ENCODE measurements around the gene TEPSIN.

The TEPSIN gene, protein sequence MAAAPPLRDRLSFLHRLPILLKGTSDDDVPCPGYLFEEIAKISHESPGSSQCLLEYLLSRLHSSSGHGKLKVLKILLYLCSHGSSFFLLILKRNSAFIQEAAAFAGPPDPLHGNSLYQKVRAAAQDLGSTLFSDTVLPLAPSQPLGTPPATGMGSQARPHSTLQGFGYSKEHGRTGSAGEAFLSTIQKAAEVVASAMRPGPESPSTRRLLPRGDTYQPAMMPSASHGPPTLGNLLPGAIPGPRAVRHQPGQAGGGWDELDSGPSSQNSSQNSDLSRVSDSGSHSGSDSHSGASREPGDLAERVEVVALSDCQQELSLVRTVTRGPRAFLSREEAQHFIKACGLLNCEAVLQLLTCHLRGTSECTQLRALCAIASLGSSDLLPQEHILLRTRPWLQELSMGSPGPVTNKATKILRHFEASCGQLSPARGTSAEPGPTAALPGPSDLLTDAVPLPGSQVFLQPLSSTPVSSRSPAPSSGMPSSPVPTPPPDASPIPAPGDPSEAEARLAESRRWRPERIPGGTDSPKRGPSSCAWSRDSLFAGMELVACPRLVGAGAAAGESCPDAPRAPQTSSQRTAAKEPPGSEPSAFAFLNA

GRCh38 chr17:81238815-81239713, at the start of gene TEPSIN, which contains the start of gene NDUFAF8:
Gene TEPSIN (minus strand): TSS chr17:81239055. CDS start chr17:81239033, 22 bp downstream.
Gene NDUFAF8 (plus strand): TSS chr17:81239318. CDS start chr17:81239364, 46 bp downstream.
- DNase-seq (ENCODE audit: low read depth): peak; percentile 93

GRCh38 chr17:81287741-81288430, 49.0 kb upstream of the TEPSIN start:
- no peak for DNase-seq (ENCODE audit: low read depth)

GRCh38 chr17:81287152-81287551, 48.3 kb upstream of the TEPSIN start:
- no peak for DNase-seq (ENCODE audit: low read depth)

GRCh38 chr17:81286491-81287145, 47.8 kb upstream of the TEPSIN start:
- DNase-seq (ENCODE audit: low read depth): no peak

GRCh38 chr17:81285894-81286293, 47.0 kb upstream of the TEPSIN start:
- DNase-seq (ENCODE audit: low read depth): no peak

DNA sequence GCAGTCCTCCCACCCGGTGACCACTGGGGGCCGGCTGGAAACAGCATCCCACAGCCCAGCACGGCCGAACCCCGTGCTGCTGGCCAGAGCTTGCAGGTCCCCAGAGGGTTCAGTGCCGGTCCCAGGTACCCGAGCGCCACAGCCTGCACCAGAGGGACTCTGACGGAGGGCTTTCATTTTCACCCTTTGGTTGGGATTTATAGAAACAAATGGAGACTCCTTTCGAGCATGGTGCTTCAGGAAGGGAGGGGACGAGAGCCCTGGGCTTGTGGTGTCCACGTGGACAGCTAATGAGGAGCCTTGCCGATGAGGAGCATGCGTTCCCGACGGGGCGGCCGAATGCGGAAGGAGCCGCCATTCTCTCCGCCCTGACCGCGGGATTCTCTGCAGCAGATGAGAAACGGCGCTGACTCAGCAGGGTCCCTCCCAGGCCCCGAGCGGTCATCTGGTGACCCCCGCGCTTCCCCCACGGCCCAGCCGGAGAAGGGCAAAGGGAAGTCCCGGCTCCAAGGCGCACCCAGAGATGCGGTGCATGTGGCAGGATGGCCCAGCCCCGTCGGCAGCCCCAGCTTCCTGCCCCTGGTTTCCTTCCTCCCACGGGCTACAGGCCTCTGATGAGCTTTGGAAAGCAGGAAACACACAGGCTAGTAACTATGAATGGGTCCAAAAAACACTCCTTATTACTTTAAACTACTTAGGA, 46.5 kb upstream of the TEPSIN start:
- DNase-seq (ENCODE audit: low read depth): peak; percentile 29

DNA sequence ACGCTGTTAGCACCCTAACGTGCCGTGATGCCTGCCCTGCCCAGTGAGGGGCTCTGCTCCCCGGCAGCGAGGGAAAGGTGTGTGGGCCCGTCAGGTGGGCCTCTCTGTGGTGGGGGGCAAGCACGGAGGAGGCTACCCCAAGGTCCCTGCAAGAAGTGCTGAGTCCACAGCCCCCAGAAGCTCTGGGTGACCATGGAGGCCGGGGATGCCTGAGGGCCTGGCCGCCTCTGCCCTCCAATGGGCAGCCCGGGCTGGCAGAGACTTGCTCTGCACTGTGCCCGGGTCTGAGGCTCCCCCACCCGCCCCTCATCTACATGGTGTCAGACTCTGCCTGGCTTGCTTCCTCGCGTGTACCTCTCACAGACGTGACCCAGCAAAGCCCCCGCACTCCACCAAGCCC, 44.0 kb upstream of the TEPSIN start:
- DNase-seq (ENCODE audit: low read depth): no peak

DNA sequence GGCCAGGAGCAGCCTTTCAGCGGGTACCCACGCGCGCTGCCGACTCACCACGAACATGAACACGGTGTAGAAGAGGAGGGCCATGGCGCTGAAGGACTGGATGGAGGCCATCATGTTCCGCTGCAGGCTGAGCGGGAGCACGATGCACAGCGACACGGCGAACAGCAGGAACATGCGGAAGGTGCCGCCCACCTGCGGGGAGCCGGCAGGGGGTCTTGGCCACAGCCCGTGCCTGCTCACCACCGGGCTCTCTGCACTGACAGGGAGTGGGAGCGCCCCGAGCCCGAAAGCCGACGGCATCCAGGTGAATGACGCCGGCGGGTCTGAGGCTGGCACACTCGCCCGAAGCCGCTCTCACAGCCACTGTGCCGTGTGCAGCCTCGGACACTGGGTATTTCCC, 43.3 kb upstream of the TEPSIN start:
- no peak for DNase-seq (ENCODE audit: low read depth)

DNA sequence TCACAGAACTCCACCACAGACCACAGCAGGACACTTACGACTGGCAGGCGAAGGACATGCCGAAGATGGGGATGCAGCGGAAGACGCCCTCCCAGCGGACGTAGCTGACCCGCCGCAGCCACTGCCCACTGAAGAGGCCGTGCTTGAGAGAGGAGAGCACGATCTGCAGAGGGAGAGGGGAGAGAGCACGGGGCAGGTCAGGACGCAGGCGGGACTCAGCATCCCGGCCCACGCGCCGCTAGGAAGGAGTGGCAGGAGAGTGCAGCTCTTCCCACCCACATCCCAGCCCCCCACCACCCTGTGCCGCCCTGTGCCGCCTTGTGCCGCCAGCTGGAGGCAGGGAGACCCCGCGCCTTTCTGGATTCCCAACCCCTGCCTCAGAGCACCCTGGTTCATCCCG, 41.7 kb upstream of the TEPSIN start:
- no peak for DNase-seq (ENCODE audit: low read depth)

DNA sequence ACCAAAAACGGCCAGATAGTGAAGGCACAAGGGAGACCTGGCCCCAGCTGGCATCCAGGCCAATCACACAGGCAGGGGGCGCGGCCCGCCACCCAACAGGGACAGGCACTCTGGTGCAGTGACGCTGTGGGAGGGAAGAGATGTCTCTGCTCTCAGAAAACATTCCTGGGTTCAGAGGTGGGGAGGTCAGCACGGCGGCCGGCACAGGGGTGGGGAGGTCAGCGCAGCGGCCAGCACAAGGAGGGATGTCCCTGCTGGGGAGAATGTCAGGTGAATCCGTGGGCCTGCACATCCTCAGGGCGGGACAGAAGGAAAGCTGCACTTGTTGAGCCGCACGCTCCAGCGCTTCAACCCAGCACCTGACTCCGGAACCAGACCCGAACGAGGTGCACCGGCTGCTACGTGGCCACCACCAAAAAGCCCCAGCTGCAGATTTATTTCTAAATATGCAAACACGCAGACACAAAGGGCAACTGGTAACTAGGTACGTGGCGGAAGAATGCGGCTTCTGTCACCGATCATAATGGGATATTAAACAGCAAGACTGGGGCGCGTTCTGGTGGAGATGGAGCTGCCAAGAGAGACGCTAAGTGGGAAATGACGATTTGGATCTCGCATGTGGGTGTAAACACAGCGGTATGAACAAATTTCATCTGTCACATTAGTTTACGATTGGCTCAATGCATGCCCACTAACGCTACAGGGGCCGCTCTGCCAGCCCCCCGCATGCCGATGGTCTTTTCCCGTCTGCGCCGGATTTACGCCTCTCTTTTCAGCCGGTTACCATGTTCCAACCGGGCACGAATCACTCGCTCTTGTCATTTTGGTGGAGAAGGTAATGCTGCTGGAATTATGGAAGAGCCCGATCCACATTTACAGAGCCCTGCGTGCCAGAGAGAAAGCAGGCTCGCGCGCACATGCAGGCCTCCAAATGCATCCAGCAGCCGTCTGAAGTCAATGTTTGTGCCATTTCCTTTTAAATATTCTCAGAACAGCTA, 40.7 kb upstream of the TEPSIN start:
- no peak for DNase-seq (ENCODE audit: low read depth)

DNA sequence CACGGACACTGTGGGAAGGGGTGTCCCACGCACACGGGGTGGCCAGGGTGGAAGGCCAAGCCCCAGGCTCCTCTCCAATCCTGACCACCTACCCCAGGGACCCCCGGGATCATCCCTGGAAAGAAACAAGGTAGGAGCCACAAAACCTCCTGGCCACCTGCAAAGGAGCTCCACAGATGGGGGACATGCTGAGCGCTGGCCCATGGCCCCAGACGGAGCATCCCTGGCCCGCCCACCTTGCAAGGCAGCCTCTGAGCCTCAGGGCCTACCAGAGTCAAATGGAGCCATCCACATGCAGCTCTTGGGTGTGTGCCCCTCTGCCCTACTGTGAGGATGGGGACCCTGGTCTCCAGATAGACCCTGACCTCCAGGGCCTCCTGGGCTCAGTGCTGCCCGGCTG, 40.0 kb upstream of the TEPSIN start:
- DNase-seq (ENCODE audit: low read depth): no peak

- no peak for DNase-seq (ENCODE audit: low read depth)
Measured at GRCh38 chr17:81277946-81278693, 39.3 kb upstream of the TEPSIN start.

- DNase-seq (ENCODE audit: low read depth): no peak
Measured at GRCh38 chr17:81277421-81277820, 38.6 kb upstream of the TEPSIN start.

DNA sequence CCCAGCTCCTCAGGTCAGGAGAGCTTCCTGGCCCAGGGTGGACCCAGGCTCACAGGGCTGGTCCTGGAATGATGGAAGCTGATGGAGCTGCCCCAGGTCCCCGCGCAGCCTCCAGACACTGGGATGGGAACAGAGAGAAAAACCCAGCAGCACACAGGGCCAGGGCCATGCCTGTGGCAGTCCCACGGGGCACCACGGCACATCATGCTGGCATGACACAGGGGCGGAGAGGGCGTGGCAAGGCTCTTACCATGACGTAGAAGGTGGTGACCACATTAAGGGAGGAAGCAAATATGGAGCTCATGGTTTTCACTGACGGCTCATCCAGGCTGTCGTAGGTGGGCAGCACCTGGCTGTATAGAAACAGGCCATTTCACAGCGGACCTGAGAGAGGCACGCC, 37.9 kb upstream of the TEPSIN start:
- no peak for DNase-seq (ENCODE audit: low read depth)

DNA sequence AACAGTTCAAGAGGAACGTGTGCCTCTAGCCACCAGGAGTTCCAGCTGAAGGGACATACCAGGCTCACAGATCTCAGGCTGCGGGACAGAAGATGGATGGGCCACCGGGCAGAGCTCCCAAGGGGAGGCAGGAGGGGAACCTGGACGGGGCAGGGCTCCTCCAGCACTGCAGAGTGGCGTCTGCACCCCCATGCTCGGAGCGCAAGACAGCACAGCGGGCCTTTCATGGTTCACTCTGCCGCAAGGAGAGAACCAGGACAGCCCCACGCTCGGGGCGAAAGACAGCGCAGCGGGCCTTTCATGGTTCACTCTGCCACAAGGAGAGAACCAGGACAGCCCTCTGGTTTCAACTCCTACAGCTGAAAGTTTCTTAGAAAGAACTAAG, 35.6 kb upstream of the TEPSIN start:
- no peak for DNase-seq (ENCODE audit: low read depth)

GRCh38 chr17:81273698-81274470, 35.0 kb upstream of the TEPSIN start:
- no peak for DNase-seq (ENCODE audit: low read depth)

DNA sequence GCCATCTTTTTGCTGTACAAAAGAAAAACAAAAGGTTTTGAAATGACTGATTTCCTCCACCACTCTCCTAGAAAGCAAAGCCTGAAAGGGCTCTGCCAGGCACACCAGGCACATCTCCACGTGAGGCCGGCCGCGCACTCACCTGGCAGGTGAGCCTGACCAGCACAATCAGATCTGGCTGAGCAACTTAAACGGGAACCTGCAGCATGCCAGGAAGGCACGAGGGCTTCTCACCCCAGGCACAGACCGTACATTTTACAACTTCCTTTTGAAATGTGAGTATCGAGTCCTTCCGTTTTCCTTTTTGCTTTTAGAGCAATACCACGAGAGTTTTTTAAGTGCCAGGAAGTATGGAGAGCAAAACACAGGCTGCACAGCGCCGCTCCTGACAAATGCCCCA, 33.8 kb upstream of the TEPSIN start:
- DNase-seq (ENCODE audit: low read depth): no peak

DNA sequence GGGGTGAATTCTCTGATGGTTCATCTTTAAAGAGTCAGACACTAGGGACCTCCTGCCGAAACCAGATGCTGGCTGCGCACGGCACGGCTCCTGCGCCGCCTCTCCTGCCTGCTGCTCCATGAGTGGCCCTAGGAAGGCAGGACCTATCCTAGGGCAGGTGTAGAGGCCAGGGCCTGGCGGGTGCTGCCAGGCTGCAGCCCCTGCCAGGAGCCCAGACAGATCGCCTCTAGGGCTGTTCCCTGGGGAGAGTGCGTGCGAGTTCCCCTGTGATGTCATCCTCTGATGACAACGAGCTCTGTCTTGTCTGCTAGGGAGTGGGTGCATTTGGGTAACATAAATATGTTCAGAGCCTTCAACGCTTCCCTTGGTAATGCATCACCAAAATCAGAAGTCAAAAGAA, 32.4 kb upstream of the TEPSIN start:
- no peak for DNase-seq (ENCODE audit: low read depth)
